Activated CD8-positive, alpha-beta memory T cell treated with anti-CD3 and anti-CD28 coated beads for 48 hours (primary cell): Measurements from ENCODE around the gene GPATCH11.

ENCODE experiments used
- DNase-seq, 3 experiments: peaks; one replicate each; pipeline ENCODE4 v3.0.0-alpha.2; 2020; ENCODE audit warnings: low read depth in 2 of 3, low spot score in 2 of 3

The GPATCH11 gene

GRCh38 chr2:37105150-37105549 is 20.8 kb downstream of the GPATCH11 start:
- DNase-seq, result no peak

- no peak for DNase-seq
These were observed 25.2 kb downstream of the GPATCH11 start for GRCh38 chr2:37109523-37109922.

- no peak for DNase-seq
These were observed 26.2 kb downstream of the GPATCH11 start for GRCh38 chr2:37110306-37111212.

GRCh38 chr2:37111958-37112357 is 27.6 kb downstream of the GPATCH11 start:
- DNase-seq, result no peak

GRCh38 chr2:37117566-37117965 is 33.2 kb downstream of the GPATCH11 start:
- DNase-seq, result no peak

GRCh38 chr2:37119157-37119556 is 34.8 kb downstream of the GPATCH11 start:
- no peak for DNase-seq

GRCh38 chr2:37125416-37125815 is 41.1 kb downstream of the GPATCH11 start:
- no peak for DNase-seq

GRCh38 chr2:37132914-37133313 is 48.6 kb downstream of the GPATCH11 start:
- DNase-seq, result no peak

GRCh38 chr2:37142546-37142945 is 58.2 kb downstream of the GPATCH11 start:
- DNase-seq, result no peak

- no peak for DNase-seq
These were observed 59.7 kb downstream of the GPATCH11 start for GRCh38 chr2:37143974-37144373.

- DNase-seq, result no peak
These were observed 61.7 kb downstream of the GPATCH11 start for GRCh38 chr2:37146062-37146461.

- no peak for DNase-seq
These were observed 64.0 kb downstream of the GPATCH11 start for GRCh38 chr2:37148325-37148724.
